Subcutaneous adipose tissue (tissue), 4 donors: ENCODE measurements around the gene TNIK. TPM values are rescaled to one million over a fixed set of nuclear protein-coding genes. Genes with fewer than 3 reads are reported as not detected.

Experiments used
- CTCF ChIP-seq: fragments of 450-650 bp; IDR thresholded peaks from one replicate; pipeline ENCODE4 v1.5.1; 2016; ENCODE audit warnings: low read depth, mild to moderate bottlenecking, control low read depth, antibody characterized with exemption, moderate library complexity
- total RNA-seq, 4 donors: library from RNA; depleted of rRNA; stranded (reverse); fragments of >200 nt; gene quantifications; one replicate each; pipeline ENCODE4 v1.1.0, GENCODE V29; 2016

Gene TNIK
- total RNA-seq, 4 donors from 2014 or later, result 1.5 to 11.7 (median 1.9) TPM

- TF ChIP-seq CTCF, result no peak
These were observed 253.9 kb downstream of the TNIK start for GRCh38 chr3:171206283-171206682.

GRCh38 chr3:171204942-171205341 lies 255.3 kb downstream of the TNIK start:
- TF ChIP-seq CTCF, result no peak

- no peak for TF ChIP-seq CTCF
These were observed 258.4 kb downstream of the TNIK start for GRCh38 chr3:171201825-171202224.

- no peak for TF ChIP-seq CTCF
These were observed 259.5 kb downstream of the TNIK start for GRCh38 chr3:171200750-171201088.

- no peak for TF ChIP-seq CTCF
These were observed 260.0 kb downstream of the TNIK start for GRCh38 chr3:171200052-171200749.

GRCh38 chr3:171199473-171199829 lies 260.8 kb downstream of the TNIK start:
- no peak for TF ChIP-seq CTCF

- TF ChIP-seq CTCF, result no peak
These were observed 261.3 kb downstream of the TNIK start for GRCh38 chr3:171198781-171199472.
